GM18519 (cell line): ENCODE results near the gene HOXB7.

Source experiments
- ATAC-seq: cut with Tn5 transposase; IDR thresholded peaks from one replicate; pipeline ENCODE4 v1.9.1; 2021; ENCODE audit warnings: mild to moderate bottlenecking, moderate library complexity; ENCODE audit not compliant: unreplicated experiment, low FRiP score

HOXB7 gene

DNA sequence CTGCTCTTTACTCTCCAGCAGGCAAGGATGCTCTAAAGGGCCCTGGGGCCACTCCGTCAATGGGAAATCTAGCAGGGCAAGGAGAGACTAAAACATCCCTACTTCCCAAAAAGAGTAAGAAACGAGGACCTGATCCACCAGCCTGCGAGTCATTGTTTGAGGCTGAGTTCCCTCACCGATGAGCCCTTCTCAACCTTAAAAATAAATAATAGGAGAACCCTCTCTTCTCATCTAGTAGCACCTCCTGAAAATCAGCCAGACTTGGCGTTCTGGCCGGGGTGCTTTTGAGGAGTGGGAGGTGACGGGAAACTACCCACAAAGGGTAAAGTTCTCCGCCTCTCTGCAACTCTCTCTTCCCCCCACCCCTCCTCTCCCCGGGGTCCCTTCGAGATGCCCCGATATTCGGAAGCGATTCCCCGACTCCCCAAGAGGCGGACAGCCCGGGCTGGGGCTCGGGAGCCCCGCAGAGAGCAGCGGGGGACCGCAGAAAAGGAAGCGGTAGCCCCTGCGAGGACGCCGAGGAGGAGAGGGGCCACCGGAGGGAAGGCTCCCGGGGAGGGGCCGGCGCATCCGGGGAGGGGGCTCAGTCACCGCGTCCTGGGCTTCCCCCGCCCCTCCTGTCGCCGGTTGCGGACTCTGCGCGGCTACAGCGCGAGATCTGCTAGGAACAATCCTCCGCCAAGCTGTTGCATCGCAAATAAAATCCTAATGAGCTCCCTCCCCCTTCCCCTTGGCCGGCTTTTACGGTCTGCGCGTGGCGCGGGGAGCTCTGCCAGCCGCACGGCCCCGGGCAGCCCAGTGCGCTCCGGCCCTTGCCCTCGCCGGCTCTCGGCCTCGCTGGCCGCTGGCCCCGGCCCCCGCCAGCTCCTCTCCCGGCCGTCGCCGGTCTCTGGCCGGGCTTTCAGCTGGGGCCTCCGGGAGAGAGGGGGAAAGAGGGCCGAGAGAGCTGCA lies 14.0 kb upstream of the HOXB7 start:
- ATAC-seq, result no peak

GRCh38 chr17:48624118-48624517 lies 13.3 kb upstream of the HOXB7 start:
- no peak for ATAC-seq

DNA sequence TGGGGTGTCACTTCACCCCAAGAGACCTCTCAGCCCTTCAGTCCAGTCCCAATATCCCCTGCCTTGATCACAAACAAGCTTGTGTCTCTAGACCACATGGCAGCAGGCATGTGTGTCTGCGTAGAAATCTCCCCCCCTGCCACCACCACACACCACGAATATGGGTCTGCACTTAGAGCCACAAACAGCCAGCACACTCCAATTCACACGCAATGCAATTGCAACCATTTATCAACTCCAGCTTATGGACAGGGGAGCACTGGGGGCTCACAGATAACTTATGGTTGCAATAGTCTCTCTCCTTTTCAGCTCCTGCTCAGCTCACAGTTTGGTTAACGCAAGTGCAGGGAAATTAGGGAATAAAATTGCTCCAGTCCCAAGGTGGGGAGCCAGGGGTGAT lies 12.8 kb upstream of the HOXB7 start:
- no peak for ATAC-seq

- ATAC-seq, result no peak
These were observed 12.0 kb upstream of the HOXB7 start for GRCh38 chr17:48622857-48623256.

DNA sequence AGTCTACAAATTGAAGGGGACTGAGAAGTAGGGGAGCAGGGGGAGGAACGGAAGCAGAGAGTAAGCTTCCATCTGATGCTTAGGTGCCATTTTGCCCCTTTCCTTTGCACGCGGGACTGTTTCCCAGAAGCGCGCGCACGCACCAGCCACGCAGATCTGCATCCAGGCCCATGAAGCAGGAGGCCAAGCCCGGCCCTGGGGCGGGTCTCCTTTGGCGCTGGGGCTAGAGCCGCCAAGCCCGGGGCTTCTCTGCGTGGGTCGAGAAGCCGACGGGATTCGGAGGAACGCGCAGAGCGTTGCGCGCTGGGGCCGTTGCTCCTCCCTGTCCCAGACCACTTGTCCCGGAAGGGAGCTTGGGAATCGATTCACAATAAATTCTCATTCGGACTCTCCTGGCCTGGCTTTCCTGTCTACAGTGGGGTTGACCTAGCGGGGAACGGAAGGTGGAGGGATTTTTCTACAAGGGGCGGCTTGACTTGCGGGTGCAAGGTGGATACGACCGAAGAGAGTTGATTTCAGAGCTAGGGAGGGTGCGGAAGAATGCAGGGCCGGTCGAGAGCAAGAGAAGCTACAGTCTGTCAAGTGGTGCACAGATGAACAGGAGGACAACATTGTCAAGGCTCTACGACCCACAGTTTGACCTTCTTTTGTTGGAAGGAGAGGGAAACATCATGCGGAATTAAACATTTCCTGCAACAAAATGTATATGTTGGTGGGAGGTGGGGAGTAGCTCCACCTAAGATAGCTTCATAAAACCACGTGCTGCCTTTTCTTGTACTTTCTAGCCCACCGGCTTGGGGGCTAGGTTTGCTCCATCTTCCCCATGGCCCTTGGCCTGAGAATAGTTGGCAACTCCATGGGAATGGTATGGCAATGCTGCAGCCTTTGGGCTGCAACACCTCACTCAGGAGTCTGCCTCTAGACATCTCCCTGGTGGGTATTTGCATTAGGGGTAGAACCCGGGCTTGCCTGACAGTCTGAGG lies 10.9 kb upstream of the HOXB7 start:
- ATAC-seq, result no peak

- no peak for ATAC-seq
These were observed 9.8 kb upstream of the HOXB7 start for GRCh38 chr17:48620461-48621139.

DNA sequence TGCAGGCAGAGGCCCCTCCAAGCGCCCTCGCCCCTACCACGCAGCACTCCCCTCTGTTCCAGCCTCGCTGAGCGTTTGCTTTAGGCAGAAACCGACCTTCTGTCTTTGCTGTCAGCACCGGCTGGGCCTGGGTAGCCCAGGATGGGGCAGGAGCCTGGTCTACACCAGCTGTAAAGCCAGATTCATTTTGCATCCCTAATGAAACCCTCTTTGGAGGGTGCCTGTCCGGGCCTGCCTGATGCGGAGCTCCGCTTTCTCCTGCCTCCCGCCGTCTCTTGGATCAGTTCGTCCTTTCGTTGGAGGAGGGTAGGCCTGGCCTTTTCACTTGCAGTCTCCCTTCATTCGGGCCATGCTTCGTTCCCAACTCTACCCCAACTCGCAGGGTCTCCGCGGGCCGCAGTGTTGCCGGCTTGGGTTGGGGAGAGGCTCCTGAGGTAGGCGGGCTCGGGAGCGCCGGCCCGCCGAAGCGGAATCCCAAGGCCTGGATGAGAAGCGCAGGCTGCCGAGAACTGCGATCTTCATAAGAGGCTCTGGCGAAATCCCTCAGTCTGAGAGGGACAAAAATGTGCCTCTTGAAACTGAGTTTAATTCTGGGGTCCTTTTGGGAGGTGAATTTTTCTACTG lies 9.1 kb upstream of the HOXB7 start:
- ATAC-seq, result no peak

GRCh38 chr17:48618256-48618896 lies 7.6 kb upstream of the HOXB7 start:
- ATAC-seq, result no peak

GRCh38 chr17:48617471-48618255 lies 6.8 kb upstream of the HOXB7 start:
- ATAC-seq, result no peak

GRCh38 chr17:48616717-48617470 lies 6.1 kb upstream of the HOXB7 start:
- ATAC-seq, result no peak

DNA sequence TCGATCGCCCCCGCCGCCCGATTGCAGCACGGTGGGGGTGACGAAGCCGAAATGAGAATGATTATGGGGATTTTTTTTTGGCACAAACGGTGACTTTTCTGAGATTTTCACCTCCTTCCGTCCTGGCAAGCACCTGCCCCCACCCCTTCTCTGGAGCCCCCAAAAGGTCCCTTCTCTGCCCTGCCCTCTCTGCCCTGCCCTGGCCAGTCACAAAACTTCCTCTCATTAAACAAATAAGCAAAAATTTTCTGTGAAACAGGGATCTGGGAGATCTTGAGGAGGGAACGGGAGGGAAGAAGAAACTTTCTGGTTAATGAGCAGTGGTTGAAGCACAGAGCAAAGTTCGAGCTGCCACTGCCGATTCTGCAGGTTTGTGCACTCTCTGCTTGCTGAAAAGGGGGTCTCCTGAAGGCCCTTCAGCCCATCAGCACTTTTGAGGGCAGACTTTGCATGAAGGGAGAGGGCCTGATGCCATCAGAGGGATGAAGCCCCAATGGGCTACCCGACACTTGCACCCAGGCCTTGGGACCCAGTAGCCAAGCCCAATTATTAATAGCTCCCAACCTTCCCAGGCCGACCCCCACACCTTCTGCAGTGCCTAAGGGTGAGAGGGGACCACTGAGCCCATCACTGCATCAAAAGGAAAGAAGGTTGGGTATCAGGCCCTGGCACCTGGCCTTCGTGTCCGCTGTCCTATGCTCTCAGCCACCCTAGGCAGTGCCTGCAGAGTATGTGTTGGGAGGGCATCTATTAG lies 5.3 kb upstream of the HOXB7 start:
- ATAC-seq, result no peak

DNA sequence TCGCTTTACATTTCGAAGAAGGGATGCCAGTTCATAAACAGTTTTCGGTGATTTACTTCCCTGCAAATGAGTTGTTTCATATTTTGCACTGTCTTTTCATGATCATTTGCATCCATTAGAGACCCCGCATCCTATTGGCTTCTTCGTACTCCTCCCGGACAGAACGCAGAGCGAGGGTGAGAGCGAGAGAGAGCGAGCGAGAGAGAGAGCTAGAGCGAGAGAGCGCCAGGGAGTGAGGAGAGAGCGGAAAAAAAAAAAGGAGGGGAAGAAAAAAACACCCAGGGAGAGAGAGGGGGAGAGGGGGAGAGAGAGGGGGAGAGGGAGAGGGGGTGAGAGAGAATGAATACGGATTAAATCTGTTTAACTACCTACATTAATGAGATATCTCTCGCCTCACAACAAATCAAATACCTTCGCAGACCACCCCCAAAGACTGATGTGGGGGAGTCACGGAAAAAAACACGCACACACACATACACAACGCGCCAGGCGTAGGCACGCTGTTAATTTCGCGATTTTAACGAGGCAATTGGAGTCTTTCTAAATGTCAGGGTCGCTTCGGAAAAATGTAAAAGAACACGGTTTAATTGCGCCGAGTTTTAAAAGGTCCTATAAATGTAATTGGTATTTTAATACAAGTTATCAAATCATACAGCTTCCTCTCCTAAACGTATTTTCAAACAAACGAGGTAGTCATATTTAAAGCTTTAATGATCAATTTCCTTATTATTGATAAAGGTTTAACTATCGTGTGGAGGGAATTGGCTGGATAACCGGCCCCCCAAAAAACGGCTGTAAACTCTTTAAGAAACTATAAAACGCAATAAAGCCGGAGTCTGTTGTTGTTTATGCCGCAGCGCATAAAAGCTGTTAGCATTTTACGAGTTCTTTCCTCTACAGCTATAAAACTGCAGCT lies 4.5 kb upstream of the HOXB7 start, which contains the start of gene HOXB8:
TSS of gene HOXB8 (minus strand) at position 246 of the 916 bp plus-strand sequence. CDS start 588 bp downstream, outside the sequence.
- ATAC-seq, result no peak

- no peak for ATAC-seq
These were observed 3.3 kb upstream of the HOXB7 start for GRCh38 chr17:48613862-48614694.

DNA sequence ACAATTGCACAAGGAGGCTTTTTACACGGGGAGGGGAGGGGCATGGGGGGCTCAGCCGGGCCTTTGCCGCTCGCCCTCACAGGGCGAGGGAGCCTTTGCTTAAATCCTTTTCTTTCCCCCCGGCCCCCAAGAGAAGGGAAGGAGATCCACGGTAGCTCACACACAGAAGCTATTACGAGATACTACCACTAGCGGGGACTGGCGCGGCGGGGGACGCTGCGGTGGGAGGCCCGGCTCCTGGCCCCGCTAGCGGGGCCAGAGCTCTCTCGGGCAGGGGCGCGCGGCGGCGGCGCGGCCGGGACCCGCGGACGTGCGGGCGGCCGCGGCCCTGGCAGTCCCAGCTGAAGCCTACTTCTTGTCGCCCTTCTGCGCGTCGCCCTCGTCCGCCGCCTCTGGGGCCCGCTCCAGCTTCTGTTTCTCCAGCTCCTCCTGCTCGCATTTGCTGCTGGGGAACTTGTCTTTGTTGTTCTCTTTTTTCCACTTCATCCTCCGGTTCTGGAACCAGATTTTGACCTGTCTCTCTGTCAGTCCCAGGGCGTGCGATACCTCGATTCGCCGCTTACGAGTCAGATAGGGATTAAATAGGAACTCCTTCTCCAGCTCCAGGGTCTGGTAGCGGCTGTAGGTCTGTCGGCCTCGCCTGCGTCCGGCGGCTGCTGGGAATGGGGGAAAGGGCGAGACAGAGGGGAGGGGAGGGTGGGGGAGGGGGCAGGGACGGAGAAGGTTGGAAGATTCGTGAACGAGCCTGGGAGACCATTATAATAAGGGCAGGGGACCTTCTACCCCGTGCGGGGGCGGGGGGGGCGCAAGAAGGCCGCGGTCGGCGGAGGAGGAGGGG lies 2.3 kb upstream of the HOXB7 start:
- no peak for ATAC-seq

GRCh38 chr17:48612456-48612853 lies 1.6 kb upstream of the HOXB7 start:
- ATAC-seq, result no peak
